ENCODE measurements around the gene IRX4.
"Not testable (repeated sequence)": the region's sequence is repeated elsewhere in the genome, so short reads cannot be mapped to it uniquely, and the experiment has no call there.

The IRX4 gene

GRCh38 chr5:1844708-1845436 is 37.9 kb downstream of the IRX4 start:
- DNase-seq (ENCODE audit: extremely low spot score) = no peak
- ChIA-PET CTCF (no interaction called here), POLR2A (no interaction called here)
- no peak for TF ChIP-seq FOXK2 (IDR thresholded peaks at IDR 0.05)
- no peak for TF ChIP-seq CTBP1 (IDR thresholded peaks at IDR 0.05; ENCODE audit: borderline replicate concordance)
- TF ChIP-seq FOXM1 (IDR thresholded peaks at IDR 0.05; ENCODE audit: borderline replicate concordance) = no peak
- TF ChIP-seq SP1 (IDR thresholded peaks at IDR 0.05) = no peak
- TF ChIP-seq ARNT (IDR thresholded peaks at IDR 0.05) = no peak

- DNase-seq (ENCODE audit: extremely low spot score); POLR2A ChIA-PET; CTCF ChIA-PET: not testable (repeated sequence)
Measured at GRCh38 chr5:1843761-1844160, 39.0 kb downstream of the IRX4 start.

GRCh38 chr5:1842004-1842819 is 40.5 kb downstream of the IRX4 start:
- CTCF ChIA-PET = no interaction called here
- DNase-seq (ENCODE audit: extremely low spot score) = no peak
- TF ChIP-seq L3MBTL2 (conservative IDR thresholded peaks at IDR 0.05) (peak; percentile 62), PKNOX1 (IDR thresholded peaks at IDR 0.05) (no peak)
- POLR2A ChIA-PET = no interaction called here

- TF ChIP-seq ELF4 (IDR thresholded peaks at IDR 0.05) = no peak
- CTCF ChIA-PET = no interaction called here
- no peak for DNase-seq (ENCODE audit: extremely low spot score)
- POLR2A ChIA-PET = no interaction called here
Measured at GRCh38 chr5:1840741-1841521, 41.8 kb downstream of the IRX4 start.

GRCh38 chr5:1840071-1840547 is 42.6 kb downstream of the IRX4 start:
- no peak for TF ChIP-seq NFRKB (IDR thresholded peaks at IDR 0.05)
- no peak for TF ChIP-seq FOXA1 (IDR thresholded peaks at IDR 0.05)
- no peak for TF ChIP-seq LEF1 (IDR thresholded peaks at IDR 0.05; ENCODE audit: borderline replicate concordance)
- no peak for TF ChIP-seq FOXM1 (IDR thresholded peaks at IDR 0.05; ENCODE audit: borderline replicate concordance)
- no peak for TF ChIP-seq CTBP1 (IDR thresholded peaks at IDR 0.05; ENCODE audit: borderline replicate concordance)
- no peak for TF ChIP-seq TARDBP (IDR thresholded peaks at IDR 0.05)
- no peak for TF ChIP-seq L3MBTL2 (conservative IDR thresholded peaks at IDR 0.05)
- no peak for TF ChIP-seq PKNOX1 (IDR thresholded peaks at IDR 0.05)
- TF ChIP-seq BHLHE40 (IDR thresholded peaks at IDR 0.05; ENCODE audit: borderline replicate concordance) = no peak
- no peak for TF ChIP-seq ZNF384 (IDR thresholded peaks at IDR 0.05)
- no peak for TF ChIP-seq ELF4 (IDR thresholded peaks at IDR 0.05)
- ChIA-PET POLR2A (no interaction called here), CTCF (no interaction called here)
- no peak for DNase-seq (ENCODE audit: extremely low spot score)

GRCh38 chr5:1838013-1838412 is 44.7 kb downstream of the IRX4 start:
- POLR2A ChIA-PET = no interaction called here
- no peak for TF ChIP-seq L3MBTL2 (conservative IDR thresholded peaks at IDR 0.05)
- TF ChIP-seq SP1 (IDR thresholded peaks at IDR 0.05) = no peak
- no peak for TF ChIP-seq CTBP1 (IDR thresholded peaks at IDR 0.05; ENCODE audit: borderline replicate concordance)
- TF ChIP-seq TARDBP (IDR thresholded peaks at IDR 0.05) = no peak
- no peak for TF ChIP-seq FOXA1 (IDR thresholded peaks at IDR 0.05)
- no peak for TF ChIP-seq BHLHE40 (IDR thresholded peaks at IDR 0.05; ENCODE audit: borderline replicate concordance)
- TF ChIP-seq ARNT (IDR thresholded peaks at IDR 0.05) = no peak
- TF ChIP-seq HDGF (IDR thresholded peaks at IDR 0.05; ENCODE audit: borderline replicate concordance) = no peak
- no peak for TF ChIP-seq ELF4 (IDR thresholded peaks at IDR 0.05)
- TF ChIP-seq FOXM1 (IDR thresholded peaks at IDR 0.05; ENCODE audit: borderline replicate concordance) = no peak
- TF ChIP-seq FOXK2 (IDR thresholded peaks at IDR 0.05) = no peak

GRCh38 chr5:1836891-1837880 is 45.5 kb downstream of the IRX4 start:
- TF ChIP-seq HDGF (IDR thresholded peaks at IDR 0.05; ENCODE audit: borderline replicate concordance) (no peak), L3MBTL2 (conservative IDR thresholded peaks at IDR 0.05) (no peak), TARDBP (IDR thresholded peaks at IDR 0.05) (no peak)
- POLR2A ChIA-PET = no interaction called here
- CTCF ChIA-PET = no interaction called here
- DNase-seq (ENCODE audit: extremely low spot score) = no peak

More at GRCh38 chr5:1838013-1838412, 44.7 kb downstream of the IRX4 start:
- DNase-seq (ENCODE audit: extremely low spot score) = no peak
- CTCF ChIA-PET = no interaction called here
